H1 (cell line): Measurements from ENCODE around the gene KCTD12. TPM values are rescaled to one million over a fixed set of nuclear protein-coding genes. Genes with fewer than 3 reads are reported as not detected.

Experiments used
- CTCF ChIA-PET: fragments of 300-600 bp; sonication (Branson Sonifier 250); formaldehyde crosslinking; loops from one replicate; lab custom pipeline; 2021; ENCODE audit not compliant: partially characterized antibody; lab: Charles Lee
- POLR2A ChIA-PET: fragments of 300-600 bp; sonication (Branson Sonifier 250); formaldehyde crosslinking; loops from one replicate; lab custom pipeline; 2021; ENCODE audit warnings: inconsistent platforms; ENCODE audit not compliant: partially characterized antibody; lab: Charles Lee
- DNase-seq, 2 experiments: peaks; one replicate each; pipeline versions ENCODE4 v3.0.0 to v3.0.0-alpha.2; 2010 to 2022; ENCODE audit warnings: low spot score in 2 of 2, low read depth in 1 of 2, mixed read lengths in 1 of 2
- FAIRE-seq: peaks from 2 replicates; lab custom pipeline; 2011; peaks lifted over from hg19 to GRCh38; lab: Jason Lieb, UNC
- H2AFZ ChIP-seq: 2 replicates; pipeline ENCODE4 v1.8.1; 2012; ENCODE audit warnings: low read length, inconsistent platforms
- H2AK5ac ChIP-seq: 2 replicates; pipeline ENCODE4 v1.6.1; 2013; ENCODE audit warnings: low read depth, low read length
- H2BK120ac ChIP-seq: replicated peaks from 2 replicates; pipeline ENCODE3; 2013; ENCODE audit warnings: low read depth, low read length, inconsistent platforms
- H2BK12ac ChIP-seq: 2 replicates; pipeline ENCODE4 v1.6.1; 2013; ENCODE audit warnings: low read depth, low read length
- H2BK15ac ChIP-seq: 2 replicates; pipeline ENCODE4 v1.6.1; 2013; ENCODE audit warnings: low read length
- H2BK20ac ChIP-seq: 2 replicates; pipeline ENCODE4 v1.6.1; 2013; ENCODE audit warnings: low read length
- H2BK5ac ChIP-seq: 2 replicates; pipeline ENCODE4 v1.6.1; 2013; ENCODE audit warnings: low read depth, low read length
- H3K14ac ChIP-seq: 2 replicates; pipeline ENCODE4 v1.6.1; 2013; ENCODE audit warnings: inconsistent platforms; ENCODE audit not compliant: insufficient read length
- H3K18ac ChIP-seq: 2 replicates; pipeline ENCODE4 v1.6.1; 2013; ENCODE audit warnings: low read length; ENCODE audit errors: extremely low read depth
- H3K23ac ChIP-seq: 2 replicates; pipeline ENCODE4 v1.6.1; 2013; ENCODE audit warnings: inconsistent platforms; ENCODE audit not compliant: insufficient read length
- H3K23me2 ChIP-seq: 2 replicates; pipeline ENCODE4 v1.6.1; 2013; ENCODE audit warnings: low read depth, low read length
- H3K27ac ChIP-seq: 2 replicates; pipeline ENCODE4 v1.6.1; 2011; ENCODE audit warnings: low read depth, low read length, inconsistent platforms
- H3K27me3 ChIP-seq, 4 experiments: replicated peaks in 1 of 4; 1 replicate in 1 of 4; 2 replicates in 3 of 4; pipeline versions ENCODE4 v1.6.1 to v1.8.1; 2011 to 2013; ENCODE audit warnings: low read length in 3 of 4, mild to moderate bottlenecking in 3 of 4, inconsistent platforms in 2 of 4, mixed read lengths in 2 of 4, moderate library complexity in 1 of 4; ENCODE audit not compliant: control insufficient read depth in 3 of 4, insufficient read depth in 3 of 4; ENCODE audit errors: extremely low read depth in 1 of 4
- H3K36me3 ChIP-seq, 4 experiments: 2 replicates each; pipeline versions ENCODE4 v1.6.1 to v1.8.1; 2011 to 2013; ENCODE audit warnings: mild to moderate bottlenecking in 4 of 4, low read length in 3 of 4, moderate library complexity in 2 of 4, control low read depth in 1 of 4, inconsistent platforms in 1 of 4; ENCODE audit not compliant: insufficient read depth in 4 of 4, control insufficient read depth in 2 of 4
- H3K4ac ChIP-seq: replicated peaks from 2 replicates; pipeline ENCODE3; 2013; ENCODE audit warnings: low read length, low read depth, mixed read lengths, inconsistent platforms; ENCODE audit not compliant: insufficient read length
- H3K4me1 ChIP-seq, 4 experiments: replicated peaks in 1 of 4; 1 replicate in 1 of 4; 2 replicates in 3 of 4; pipeline versions ENCODE4 v1.6.1 to v1.8.1; 2011 to 2013; ENCODE audit warnings: low read length in 3 of 4, inconsistent platforms in 2 of 4, mixed read lengths in 1 of 4; ENCODE audit not compliant: insufficient read depth in 4 of 4, control insufficient read depth in 3 of 4
- H3K4me2 ChIP-seq, 2 experiments: 2 replicates each; pipeline versions ENCODE4 v1.6.1 to v1.8.1; 2011 to 2013; ENCODE audit warnings: low read depth in 2 of 2, low read length in 2 of 2, control low read depth in 1 of 2, inconsistent platforms in 1 of 2, mild to moderate bottlenecking in 1 of 2; ENCODE audit not compliant: insufficient read depth in 1 of 2
- H3K4me3 ChIP-seq, 4 experiments: fragments of 200-600, 300-600 bp in 1 of 4; sonication (generic), shearing (Covaris generic), sonication (Bioruptor Twin) in 1 of 4; 2 replicates each; pipeline versions ENCODE4 v1.5.1 to v1.8.1; 2011 to 2016; ENCODE audit warnings: low read length in 4 of 4, low read depth in 3 of 4, control low read depth in 2 of 4, inconsistent platforms in 2 of 4, mild to moderate bottlenecking in 2 of 4, mixed read lengths in 1 of 4, moderate library complexity in 1 of 4; ENCODE audit not compliant: insufficient read depth in 2 of 4; ENCODE audit errors: extremely low read depth in 1 of 4
- H3K56ac ChIP-seq: replicated peaks from 2 replicates; pipeline ENCODE3; 2013; ENCODE audit warnings: low read depth, mild to moderate bottlenecking, mixed read lengths, low read length, inconsistent platforms; ENCODE audit not compliant: insufficient read length
- H3K79me1 ChIP-seq: 2 replicates; pipeline ENCODE4 v1.6.1; 2013; ENCODE audit warnings: low read depth, low read length, control low read depth
- H3K79me2 ChIP-seq, 2 experiments: 2 replicates each; pipeline versions ENCODE4 v1.6.1 to v1.8.1; 2012 to 2013; ENCODE audit warnings: low read length in 2 of 2, mild to moderate bottlenecking in 2 of 2, inconsistent platforms in 1 of 2; ENCODE audit not compliant: insufficient read depth in 2 of 2, control insufficient read depth in 1 of 2
- H3K9ac ChIP-seq, 4 experiments: replicated peaks in 1 of 4; 1 replicate in 1 of 4; 2 replicates in 3 of 4; pipeline versions ENCODE4 v1.6.1 to v1.8.1; 2011 to 2013; ENCODE audit warnings: low read depth in 3 of 4, low read length in 3 of 4, control low read depth in 2 of 4, mild to moderate bottlenecking in 2 of 4, moderate library complexity in 2 of 4, inconsistent platforms in 1 of 4; ENCODE audit errors: extremely low read depth in 1 of 4
- H3K9me3 ChIP-seq, 2 experiments: 2 replicates each; pipeline versions ENCODE4 v1.6.1 to v1.8.1; 2012 to 2013; ENCODE audit warnings: mild to moderate bottlenecking in 2 of 2, moderate library complexity in 2 of 2, control low read depth in 1 of 2, inconsistent platforms in 1 of 2, low read depth in 1 of 2, low read length in 1 of 2, mixed read lengths in 1 of 2; ENCODE audit not compliant: insufficient read depth in 2 of 2
- H4K20me1 ChIP-seq, 2 experiments: replicated peaks in 1 of 2; 2 replicates each; pipeline versions ENCODE3 to v1.8.1; 2011 to 2013; ENCODE audit warnings: inconsistent platforms in 2 of 2, low read length in 2 of 2, mild to moderate bottlenecking in 1 of 2; ENCODE audit not compliant: insufficient read depth in 2 of 2, control insufficient read depth in 1 of 2
- H4K5ac ChIP-seq: 2 replicates; pipeline ENCODE4 v1.6.1; 2013; ENCODE audit warnings: low read length, low read depth, mixed read lengths, inconsistent platforms; ENCODE audit not compliant: insufficient read length
- H4K8ac ChIP-seq: 2 replicates; pipeline ENCODE4 v1.8.0; 2013; ENCODE audit warnings: mild to moderate bottlenecking, moderate library complexity, low read length, inconsistent platforms; ENCODE audit not compliant: insufficient read depth; ENCODE audit errors: extremely low read depth
- H4K91ac ChIP-seq: replicated peaks from 2 replicates; pipeline ENCODE3; 2013; ENCODE audit warnings: low read length, mixed read lengths, inconsistent platforms; ENCODE audit not compliant: insufficient read length
- CHD2 ChIP-seq: IDR thresholded peaks from 2 replicates; pipeline ENCODE4 v1.6.1; 2012; ENCODE audit warnings: low read length, improper control_type of control experiment
- HDAC6 ChIP-seq: IDR thresholded peaks from one replicate; pipeline ENCODE4 v1.7.1; 2012; ENCODE audit warnings: low read depth, mild to moderate bottlenecking, inconsistent platforms, low read length, moderate library complexity
- JUN ChIP-seq: IDR thresholded peaks from 2 replicates; pipeline ENCODE4 v1.6.1; 2011; ENCODE audit warnings: low read depth, mild to moderate bottlenecking, improper control_type of control experiment, low read length
- SRF ChIP-seq: IDR thresholded peaks from 2 replicates; pipeline ENCODE4 v1.6.1; 2011; ENCODE audit warnings: mild to moderate bottlenecking, low read depth, low read length, moderate library complexity
- WGBS, 2 experiments: shearing (Covaris generic) in 1 of 2; methylation state at CpG; one replicate each; pipeline versions ENCODE4 v1.1.6 to v1.1.7; 2013 to 2015; ENCODE audit warnings: low lambda C conversion rate in 2 of 2, mixed read lengths in 2 of 2, inconsistent platforms in 1 of 2, low coverage in 1 of 2, missing lambda C conversion rate in 1 of 2; ENCODE audit not compliant: insufficient replicate concordance in 2 of 2, insufficient coverage in 1 of 2, insufficient read length in 1 of 2; ENCODE audit errors: extremely low coverage in 1 of 2, missing lambda C conversion rate in 1 of 2; 5-methylcytosine and 5-hydroxymethylcytosine counted together
- polyA plus RNA-seq, 7 experiments: library from polyadenylated mRNA; depleted of rRNA in 3 of 7; stranded (reverse) in 5 of 7; unstranded in 2 of 7; fragments of >200 nt in 5 of 7; fragments of 200-250 nt in 2 of 7; gene quantifications; 1 replicate in 5 of 7; 2 replicates in 1 of 7; 4 replicates in 1 of 7; pipeline versions ENCODE4 v1.2.1 to v1.2.3, GENCODE V29; 2011 to 2013; ENCODE audit warnings: missing spikeins in 2 of 7, mixed read lengths in 2 of 7
- total RNA-seq: library from RNA; stranded (reverse); fragmentation: NEBNext Ultra II Directional; extraction: Animal tissue kit (Norgen Biotek cat#: 25700); gene quantifications from 2 replicates; pipeline ENCODE4 v1.2.1, GENCODE V29; 2021

Gene KCTD12
- total and polyA plus RNA-seq, 2 of the 8 experiments (the other 6 are each of a cell fraction or from before 2014, with no cell fraction given), result 2.5 to 9.6 TPM

- Histone ChIP-seq H2BK20ac (no peak overlapping the region), H3K14ac (no peak overlapping the region), H3K23ac (no peak overlapping the region), H2BK12ac (no peak overlapping the region), H3K4me2 (no peak overlapping the region), H3K36me3 (no peaks in the 10 kb centered on the region), H4K91ac (no peak overlapping the region), H3K27me3 (no peaks in the 10 kb centered on the region), H3K4ac (no peak overlapping the region), H3K4me3 (no peak overlapping the region), H3K18ac (no peak overlapping the region), H3K9ac (no peak overlapping the region), H2AK5ac (no peak overlapping the region), H3K4me1 (no peaks in the 10 kb centered on the region), H3K27ac (no peak overlapping the region), H3K79me1 (no peaks in the 10 kb centered on the region), H2BK15ac (no peak overlapping the region), H4K20me1 (no peaks in the 10 kb centered on the region), H3K9me3 (no peaks in the 10 kb centered on the region), H4K5ac (no peak overlapping the region), H2AFZ (no peak overlapping the region), H2BK5ac (no peak overlapping the region), H3K56ac (no peak overlapping the region), H3K79me2 (no peaks in the 10 kb centered on the region), H3K23me2 (no peaks in the 10 kb centered on the region), H2BK120ac (no peak overlapping the region), H4K8ac (no peak overlapping the region)
- CTCF ChIA-PET, result interaction anchor here (1.4 to 2.9 kb wide), 2 partner anchors 10 to 63 kb away, joined by 3 to 15 read pairs; partner anchors contain the start of gene KCTD12
- POLR2A ChIA-PET, result no interaction called here
- DNase-seq, result no peak
- WGBS, 2 experiments, result 95% methylated on average over 2 of the region's 2 CpGs; no CpG with 5 or more reads in 1 of the 2 experiments
- FAIRE-seq, result no peak
- TF ChIP-seq HDAC6 (no peak), JUN (no peak), CHD2 (no peak), SRF (no peak)
Measured at GRCh38 chr13:76874479-76874878, 11.7 kb downstream of the KCTD12 start.
